BLaER1 treated with 17β-estradiol and CSF1 and Interleukin-3, amounts not matched to agents 10 nM and 100 nM (cell line): ENCODE measurements around the gene AOPEP.

Experiments used
- H3K27ac ChIP-seq, 11 experiments: shearing (Covaris generic); formaldehyde crosslinking; 2 replicates each; pipeline ENCODE4 v1.8.1; 2022
- H3K27me3 ChIP-seq, 11 experiments: shearing (Covaris generic); formaldehyde crosslinking; 2 replicates each; pipeline ENCODE4 v1.8.1; 2022
- H3K36me3 ChIP-seq, 11 experiments: shearing (Covaris generic); formaldehyde crosslinking; 2 replicates each; pipeline ENCODE4 v1.8.1; 2022
- H3K4me1 ChIP-seq, 10 experiments: shearing (Covaris generic); formaldehyde crosslinking; 2 replicates each; pipeline ENCODE4 v1.8.1; 2022
- H3K4me2 ChIP-seq, 11 experiments: shearing (Covaris generic); formaldehyde crosslinking; 2 replicates each; pipeline ENCODE4 v1.8.1; 2022
- H3K4me3 ChIP-seq, 10 experiments: shearing (Covaris generic); formaldehyde crosslinking; 2 replicates each; pipeline ENCODE4 v1.8.1; 2022
- H3K9ac ChIP-seq, 11 experiments: shearing (Covaris generic); formaldehyde crosslinking; 2 replicates each; pipeline ENCODE4 v1.8.1; 2022
- H3K9me3 ChIP-seq, 11 experiments: shearing (Covaris generic); formaldehyde crosslinking; replicated peaks in 1 of 11; 2 replicates each; pipeline ENCODE4 v1.8.1; 2022
- H4K20me1 ChIP-seq, 11 experiments: shearing (Covaris generic); formaldehyde crosslinking; 2 replicates each; pipeline ENCODE4 v1.8.1; 2022
- Cebpa-rat ChIP-seq, 11 experiments: shearing (Covaris generic); IDR thresholded peaks; 2 replicates each; pipeline ENCODE4 v1.8.1; 2022

Gene AOPEP

DNA sequence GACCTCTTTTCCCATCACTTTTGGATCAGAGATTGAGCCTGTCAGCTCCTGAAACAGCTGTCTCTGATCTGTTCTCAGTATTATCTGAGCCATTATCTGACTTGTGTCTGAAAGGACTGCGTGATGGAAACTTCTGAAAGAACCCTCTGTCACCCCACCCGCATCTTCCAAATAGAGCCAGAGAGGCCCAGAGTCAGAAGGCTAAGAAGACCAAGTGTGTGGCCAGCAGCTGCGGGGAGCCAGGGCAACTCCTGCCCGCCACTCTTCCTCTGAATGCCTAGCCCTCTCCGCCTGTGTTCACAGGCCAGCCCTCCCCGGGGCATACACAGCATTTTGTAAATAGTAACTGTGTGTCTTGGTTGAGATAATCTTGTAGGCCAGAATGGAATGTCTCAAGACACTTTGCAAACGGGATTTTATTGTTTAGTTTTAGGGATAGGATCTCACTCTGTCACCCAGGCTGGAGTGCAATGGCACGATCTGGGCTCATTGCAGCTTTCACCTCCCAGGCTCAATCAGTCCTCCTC is 92.7 kb downstream of the AOPEP start:
- Histone ChIP-seq H3K27ac (no peak overlapping the region), H3K9ac (no peak overlapping the region), H3K4me2 (peak overlapping the region in 1 of 11 experiments; percentile 24; a peak in 1 of 22 replicates), H3K4me1 (peaks cover 0 to 16% (median 10%) of the 10 kb centered on the region in 10 experiments; a peak in 16 of 20 replicates), H3K4me3 (no peak overlapping the region), H3K9me3 (no peaks in the 10 kb centered on the region; a peak in 1 of 22 replicates), H3K27me3 (no peaks in the 10 kb centered on the region), H3K36me3 (peaks cover 7 to 55% (median 33%) of the 10 kb centered on the region in 11 experiments), H4K20me1 (no peaks in the 10 kb centered on the region)
- no peak for TF ChIP-seq Cebpa-rat (IDR thresholded peaks at IDR 0.05)

DNA sequence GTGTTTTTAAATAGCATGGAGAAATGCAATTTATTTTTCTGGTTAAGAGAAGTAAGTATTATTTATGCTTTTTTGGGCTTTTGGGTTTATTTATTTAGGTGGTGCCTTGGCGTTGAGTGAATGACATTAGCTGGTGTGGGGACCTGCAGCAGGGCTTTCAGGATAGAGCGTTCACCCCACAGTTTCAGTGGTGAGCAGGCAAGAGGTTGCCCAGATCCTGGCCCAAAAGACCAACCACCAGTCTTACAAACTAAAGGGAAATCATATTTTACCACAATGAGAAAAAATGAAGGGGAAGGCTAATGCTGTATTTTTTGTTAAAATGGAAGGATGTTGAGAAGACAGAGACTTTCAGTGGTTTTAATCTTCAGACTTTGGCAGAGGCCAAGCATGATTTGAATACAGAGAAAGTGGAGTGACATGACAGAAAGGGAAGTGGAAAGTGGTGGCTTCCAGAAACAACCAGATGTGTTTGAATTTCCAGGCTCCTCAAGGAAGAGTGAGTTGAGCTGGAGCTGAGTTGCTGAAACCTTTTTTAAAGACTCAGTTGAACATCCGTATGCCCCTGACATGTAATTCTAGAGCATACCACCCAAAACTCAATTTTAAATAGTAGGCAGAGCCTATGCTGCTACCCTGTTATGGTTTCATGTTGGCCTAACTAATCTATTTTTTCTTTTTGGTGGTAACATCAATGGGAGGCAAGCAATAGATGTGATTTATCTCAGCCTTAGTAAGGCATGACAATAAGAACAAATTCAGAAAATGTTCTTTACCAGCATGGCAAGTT is 94.8 kb downstream of the AOPEP start:
- Histone ChIP-seq H3K36me3 (peaks cover 10 to 44% (median 28%) of the 10 kb centered on the region in 11 experiments), H3K4me2 (peak overlapping the region in 4 of 11 experiments; percentile 7 to 56 (median 24); a peak in 7 of 22 replicates), H3K4me3 (no peak overlapping the region), H4K20me1 (no peaks in the 10 kb centered on the region), H3K9ac (no peak overlapping the region), H3K27me3 (no peaks in the 10 kb centered on the region), H3K4me1 (peaks cover 0 to 21% (median 14%) of the 10 kb centered on the region in 10 experiments; a peak in 17 of 20 replicates), H3K27ac (no peak overlapping the region), H3K9me3 (no peaks in the 10 kb centered on the region; a peak in 1 of 22 replicates)
- no peak for TF ChIP-seq Cebpa-rat (IDR thresholded peaks at IDR 0.05)

DNA sequence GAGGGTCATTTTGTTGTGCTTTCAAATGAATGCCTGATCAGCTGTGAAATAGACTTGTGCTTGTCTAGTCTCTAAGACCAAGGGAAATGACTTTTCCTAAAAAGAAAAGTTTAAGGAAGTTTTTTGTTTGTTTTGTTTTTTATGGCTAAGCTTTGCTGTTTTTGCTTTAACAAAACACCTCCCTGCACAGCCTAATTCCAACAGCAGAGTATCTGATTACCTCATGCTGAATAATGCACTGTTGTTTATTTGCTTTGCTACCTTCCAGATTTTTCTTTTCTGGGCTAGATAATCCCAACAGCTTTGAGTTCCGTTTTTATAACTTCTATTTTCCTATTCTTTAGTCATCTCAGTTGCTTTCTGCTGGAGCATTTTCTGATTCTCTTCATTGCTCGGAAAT is 95.8 kb downstream of the AOPEP start:
- no peak overlapping the region for H3K27ac ChIP-seq
- H3K27me3 ChIP-seq, result no peaks in the 10 kb centered on the region
- H3K9me3 ChIP-seq, result no peaks in the 10 kb centered on the region; a peak in 1 of 22 replicates
- H3K9ac ChIP-seq, result no peak overlapping the region
- no peaks in the 10 kb centered on the region for H4K20me1 ChIP-seq
- peaks cover 0 to 21% (median 14%) of the 10 kb centered on the region in 10 experiments; a peak in 17 of 20 replicates for H3K4me1 ChIP-seq
- H3K4me3 ChIP-seq, result no peak overlapping the region
- peaks cover 19 to 51% (median 29%) of the 10 kb centered on the region in 11 experiments for H3K36me3 ChIP-seq
- no peak for TF ChIP-seq Cebpa-rat (IDR thresholded peaks at IDR 0.05)
- no peak overlapping the region for H3K4me2 ChIP-seq

DNA sequence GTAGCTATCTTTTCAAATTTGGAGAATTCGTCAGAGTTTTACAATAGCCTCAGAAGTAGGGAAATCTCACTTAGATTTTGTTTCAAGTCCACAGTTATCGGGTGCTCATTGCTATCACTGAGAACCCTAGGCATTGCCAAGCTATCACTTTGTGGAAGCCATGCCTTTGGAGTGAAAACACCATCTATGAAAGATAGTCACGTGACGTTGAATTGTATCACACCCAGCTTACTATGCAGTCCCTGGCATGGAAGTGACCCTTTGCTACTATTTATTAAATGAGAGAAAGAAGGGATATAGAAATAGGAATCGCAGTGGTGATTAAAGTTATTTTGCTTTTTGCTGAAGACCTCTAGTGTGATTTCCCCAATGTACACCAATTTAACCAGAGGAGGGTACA is 97.2 kb downstream of the AOPEP start:
- no peak overlapping the region for H3K4me2 ChIP-seq
- H3K27ac ChIP-seq, result no peak overlapping the region
- H3K36me3 ChIP-seq, result peaks cover 12 to 39% (median 24%) of the 10 kb centered on the region in 11 experiments; a peak in 20 of 22 replicates
- H3K9me3 ChIP-seq, result no peaks in the 10 kb centered on the region; a peak in 1 of 22 replicates
- H4K20me1 ChIP-seq, result no peaks in the 10 kb centered on the region
- no peaks in the 10 kb centered on the region for H3K27me3 ChIP-seq
- H3K4me1 ChIP-seq, result peaks cover 0 to 21% (median 14%) of the 10 kb centered on the region in 10 experiments; a peak in 17 of 20 replicates
- TF ChIP-seq Cebpa-rat (IDR thresholded peaks at IDR 0.05), result no peak
- no peak overlapping the region for H3K9ac ChIP-seq
- no peak overlapping the region for H3K4me3 ChIP-seq

DNA sequence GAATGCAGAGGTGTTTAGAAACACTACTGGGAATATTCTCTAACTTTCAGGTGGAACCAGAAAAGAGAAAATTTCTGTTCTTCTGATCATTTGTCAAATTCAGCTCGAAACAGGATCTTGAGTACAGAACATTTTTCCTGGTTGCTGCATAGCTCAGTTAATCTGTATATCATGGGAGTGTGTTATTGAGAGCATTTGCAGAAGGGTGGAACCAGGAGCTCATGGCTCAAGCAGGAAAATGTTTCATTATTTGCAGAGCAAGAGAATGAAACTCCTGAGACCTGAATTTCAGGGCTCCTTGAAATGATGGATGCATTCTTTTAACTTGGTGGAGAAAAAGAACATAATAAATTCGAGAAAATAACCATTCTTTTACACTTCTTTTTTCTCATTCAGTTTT is 97.9 kb downstream of the AOPEP start:
- no peak for TF ChIP-seq Cebpa-rat (IDR thresholded peaks at IDR 0.05)
- H3K27me3 ChIP-seq, result no peaks in the 10 kb centered on the region
- peaks cover 0 to 21% (median 8%) of the 10 kb centered on the region in 10 experiments; a peak in 17 of 20 replicates for H3K4me1 ChIP-seq
- H4K20me1 ChIP-seq, result no peaks in the 10 kb centered on the region
- no peak overlapping the region for H3K4me2 ChIP-seq
- H3K27ac ChIP-seq, result no peak overlapping the region
- H3K9ac ChIP-seq, result no peak overlapping the region
- H3K4me3 ChIP-seq, result no peak overlapping the region
- H3K36me3 ChIP-seq, result peaks cover 12 to 37% (median 24%) of the 10 kb centered on the region in 11 experiments; a peak in 20 of 22 replicates
- H3K9me3 ChIP-seq, result peaks cover 0 to under 1% (median 0%) of the 10 kb centered on the region in 11 experiments; a peak in 2 of 22 replicates

DNA sequence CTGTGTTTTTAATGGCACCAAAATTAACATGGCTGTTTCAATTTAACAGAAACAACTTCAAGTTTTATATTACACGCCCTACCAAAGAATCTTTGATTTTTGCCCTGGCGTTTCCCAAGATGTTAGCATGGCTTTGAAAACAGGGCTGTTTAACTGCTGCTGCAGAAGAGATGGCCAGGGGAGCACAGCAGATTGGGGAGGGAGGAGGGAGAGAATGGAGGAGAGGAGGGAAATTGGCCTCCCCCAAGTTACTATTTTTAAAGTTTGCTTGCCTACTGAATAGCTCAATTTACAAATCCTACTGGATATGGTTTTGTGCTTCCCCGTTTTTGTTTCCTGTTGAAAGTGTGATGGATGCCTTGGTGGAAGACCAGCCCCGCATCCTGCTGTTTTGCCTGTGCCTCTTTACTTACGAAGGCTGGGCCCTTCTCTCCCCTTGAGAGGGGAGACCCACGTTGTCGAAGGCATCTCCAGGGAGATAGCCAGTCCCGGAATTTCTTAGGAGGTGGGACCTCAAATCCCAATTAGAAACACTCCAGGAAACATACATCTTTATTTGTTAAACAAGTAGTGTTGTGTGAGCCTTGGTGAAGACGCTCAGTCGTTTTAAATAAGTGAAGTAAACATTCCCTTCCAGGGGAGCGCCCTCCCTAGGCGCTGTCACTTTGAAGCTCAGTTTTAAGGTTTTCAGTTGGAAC is 98.6 kb downstream of the AOPEP start:
- Histone ChIP-seq H3K4me3 (no peak overlapping the region), H3K9me3 (peaks cover 0 to 7% (median under 1%) of the 10 kb centered on the region in 11 experiments; a peak in 6 of 22 replicates), H4K20me1 (no peaks in the 10 kb centered on the region), H3K4me1 (peaks cover 0 to 21% (median 8%) of the 10 kb centered on the region in 10 experiments; a peak in 16 of 20 replicates), H3K36me3 (peaks cover 12 to 41% (median 25%) of the 10 kb centered on the region in 11 experiments; a peak in 20 of 22 replicates), H3K9ac (no peak overlapping the region), H3K27ac (no peak overlapping the region), H3K4me2 (peak overlapping the region in 5 of 11 experiments; percentile 24 to 49 (median 34); a peak in 8 of 22 replicates), H3K27me3 (no peaks in the 10 kb centered on the region)
- no peak for TF ChIP-seq Cebpa-rat (IDR thresholded peaks at IDR 0.05)

DNA sequence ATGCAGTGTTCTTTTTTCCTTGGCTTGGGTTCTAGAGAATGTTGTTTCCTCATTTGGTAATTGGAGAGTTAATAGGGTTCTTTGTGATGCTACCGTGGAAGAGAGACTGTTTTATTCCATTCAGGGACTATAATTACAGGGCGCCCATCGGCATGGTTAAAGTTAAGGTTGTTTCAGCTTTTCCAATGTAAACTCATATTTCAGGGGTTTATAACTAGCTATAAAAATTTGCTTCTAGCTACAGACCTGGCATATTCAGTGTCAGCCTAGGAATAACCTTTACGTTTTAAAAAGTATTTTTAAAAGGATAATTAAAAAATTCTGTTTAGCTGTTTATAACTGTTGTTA is 99.1 kb downstream of the AOPEP start:
- TF ChIP-seq Cebpa-rat (IDR thresholded peaks at IDR 0.05), result no peak
- Histone ChIP-seq H3K4me1 (peaks cover 0 to 21% (median 8%) of the 10 kb centered on the region in 10 experiments; a peak in 16 of 20 replicates), H3K27ac (no peak overlapping the region), H3K9ac (no peak overlapping the region), H4K20me1 (no peaks in the 10 kb centered on the region), H3K4me3 (no peak overlapping the region), H3K9me3 (peaks cover 0 to 13% (median 6%) of the 10 kb centered on the region in 11 experiments; a peak in 13 of 22 replicates), H3K27me3 (no peaks in the 10 kb centered on the region), H3K4me2 (no peak overlapping the region), H3K36me3 (peaks cover 12 to 44% (median 25%) of the 10 kb centered on the region in 11 experiments; a peak in 20 of 22 replicates)

DNA sequence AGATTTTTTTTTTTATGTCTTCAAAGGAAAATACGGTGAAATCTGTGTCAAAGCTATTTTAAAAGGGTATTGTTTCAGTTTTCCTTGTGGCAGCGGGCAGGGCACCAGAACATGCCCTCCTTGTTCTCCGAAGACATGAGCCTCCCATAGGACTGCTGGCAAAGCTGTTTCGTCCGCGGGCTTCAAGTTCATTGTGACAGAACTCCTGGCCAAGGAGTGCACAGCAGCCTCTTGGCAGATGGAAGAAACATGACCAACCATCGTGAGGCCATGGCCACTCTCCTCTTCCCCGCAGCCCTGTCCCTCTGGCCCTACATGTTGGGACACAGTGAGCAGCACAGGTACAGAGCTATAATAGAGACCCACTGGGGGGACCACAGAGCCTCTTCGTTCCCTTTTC is 99.5 kb downstream of the AOPEP start:
- peaks cover 3 to 17% (median 10%) of the 10 kb centered on the region in 11 experiments; a peak in 21 of 22 replicates for H3K9me3 ChIP-seq
- H3K27me3 ChIP-seq, result no peaks in the 10 kb centered on the region
- H3K4me3 ChIP-seq, result no peak overlapping the region
- no peaks in the 10 kb centered on the region for H4K20me1 ChIP-seq
- peaks cover 0 to 16% (median 7%) of the 10 kb centered on the region in 10 experiments; a peak in 16 of 20 replicates for H3K4me1 ChIP-seq
- H3K4me2 ChIP-seq, result no peak overlapping the region
- no peak overlapping the region for H3K27ac ChIP-seq
- no peak for TF ChIP-seq Cebpa-rat (IDR thresholded peaks at IDR 0.05)
- no peak overlapping the region for H3K9ac ChIP-seq
- H3K36me3 ChIP-seq, result peaks cover 12 to 46% (median 27%) of the 10 kb centered on the region in 11 experiments; a peak in 20 of 22 replicates
